ENCODE results near the gene DOCK6.

The DOCK6 gene

GRCh38 chr19:11261971-11262839 is at the start of gene DOCK6:
DOCK6 (minus strand) TSS chr19:11262524; CDS start chr19:11262440, 84 bp downstream.
- no peak for DNase-seq (ENCODE audit: low spot score)

GRCh38 chr19:11306337-11306736 is 44.0 kb upstream of the DOCK6 start:
- DNase-seq (ENCODE audit: low spot score) = no peak

GRCh38 chr19:11304936-11305335 is 42.6 kb upstream of the DOCK6 start:
- no peak for DNase-seq (ENCODE audit: low spot score)

- DNase-seq (ENCODE audit: low spot score) = no peak
These were observed 38.4 kb upstream of the DOCK6 start for GRCh38 chr19:11300811-11301120.

- no peak for DNase-seq (ENCODE audit: low spot score)
These were observed 37.9 kb upstream of the DOCK6 start for GRCh38 chr19:11299946-11300810.

GRCh38 chr19:11296264-11296663 is 33.9 kb upstream of the DOCK6 start:
- DNase-seq (ENCODE audit: low spot score) = no peak

- DNase-seq (ENCODE audit: low spot score) = no peak
These were observed 33.4 kb upstream of the DOCK6 start, which contains the start of gene TSPAN16 for GRCh38 chr19:11295665-11296245. TSPAN16 (plus strand) TSS chr19:11296160; CDS start chr19:11296298, 138 bp downstream.

- no peak for DNase-seq (ENCODE audit: low spot score)
These were observed 32.9 kb upstream of the DOCK6 start for GRCh38 chr19:11295180-11295579.

GRCh38 chr19:11293433-11294389 is 31.4 kb upstream of the DOCK6 start:
- peak; percentile 97 for DNase-seq (ENCODE audit: low spot score)

- no peak for DNase-seq (ENCODE audit: low spot score)
These were observed 29.7 kb upstream of the DOCK6 start for GRCh38 chr19:11291991-11292390.

- no peak for DNase-seq (ENCODE audit: low spot score)
These were observed 29.1 kb upstream of the DOCK6 start for GRCh38 chr19:11291415-11291814.

- no peak for DNase-seq (ENCODE audit: low spot score)
These were observed 27.9 kb upstream of the DOCK6 start for GRCh38 chr19:11290256-11290655.

GRCh38 chr19:11288349-11288748 is 26.0 kb upstream of the DOCK6 start:
- DNase-seq (ENCODE audit: low spot score) = no peak

- DNase-seq (ENCODE audit: low spot score) = no peak
These were observed 24.1 kb upstream of the DOCK6 start for GRCh38 chr19:11286312-11286974.

GRCh38 chr19:11284515-11284914 is 22.2 kb upstream of the DOCK6 start:
- DNase-seq (ENCODE audit: low spot score) = no peak

- no peak for DNase-seq (ENCODE audit: low spot score)
These were observed 19.2 kb upstream of the DOCK6 start for GRCh38 chr19:11281356-11282049.

GRCh38 chr19:11279505-11280236 is 17.3 kb upstream of the DOCK6 start:
- no peak for DNase-seq (ENCODE audit: low spot score)

- DNase-seq (ENCODE audit: low spot score) = no peak
These were observed 16.3 kb upstream of the DOCK6 start for GRCh38 chr19:11278670-11279069.

- DNase-seq (ENCODE audit: low spot score) = no peak
These were observed 12.3 kb upstream of the DOCK6 start for GRCh38 chr19:11274533-11275086.
